ENCODE measurements around the gene NEK10. TPM values are rescaled to one million over a fixed set of nuclear protein-coding genes. Genes with fewer than 3 reads are reported as not detected.

Gene NEK10
- total RNA-seq, 1 experiment from 2014 or later: 0.66 TPM

DNA sequence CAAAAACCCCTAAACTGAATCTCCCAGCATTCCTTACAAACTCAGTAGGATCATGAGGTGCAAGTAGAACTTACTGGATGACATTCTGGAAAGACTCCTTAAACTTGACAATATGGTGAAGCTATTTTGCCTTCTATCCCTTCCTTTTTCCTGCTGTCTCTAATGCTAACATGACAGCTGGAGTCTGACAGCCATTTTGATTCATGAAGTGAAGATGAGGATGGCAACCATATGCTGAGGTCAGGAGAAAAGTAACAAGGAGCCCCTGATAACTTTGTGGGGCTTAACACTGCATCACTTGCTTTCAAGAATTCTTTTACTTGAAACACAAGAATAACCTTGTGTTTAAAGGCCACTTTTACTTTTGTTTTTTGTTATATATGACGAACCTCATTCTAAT lies 15.0 kb upstream of the NEK10 start:
- Mint-ChIP-seq H3K36me3 (ENCODE audit: insufficient read depth in 1 of 3, low read depth in 3 of 3) (peaks cover 24 to 52% (median 42%) of the 10 kb centered on the region in 3 experiments; a peak in 6 of 7 replicates), H3K27ac (peak overlapping the region in 1 of 3 experiments; percentile 35; a peak in 1 of 7 replicates), H3K4me3 (no peak overlapping the region), H3K27me3 (ENCODE audit: low read depth) (no peaks in the 10 kb centered on the region), H3K9me3 (no peaks in the 10 kb centered on the region), H3K4me1 (peaks cover 2 to 6% of the 10 kb centered on the region in 2 experiments; a peak in 2 of 4 replicates)
- Histone ChIP-seq H3K4me1 (ENCODE audit: insufficient read depth, low read length) (no peaks in the 10 kb centered on the region), H2BK12ac (ENCODE audit: insufficient read length, low read depth, low read length) (no peak overlapping the region), H3K4ac (ENCODE audit: low read depth, low read length) (no peak overlapping the region), H2BK5ac (ENCODE audit: insufficient read length, low read length) (no peak overlapping the region), H3K9me3 (ENCODE audit: control insufficient read depth, low read depth, low read length) (no peaks in the 10 kb centered on the region), H4K20me1 (ENCODE audit: control insufficient read depth, insufficient read depth, insufficient read length) (no peaks in the 10 kb centered on the region), H3T11ph (ENCODE audit: low read length) (no peak overlapping the region), H4K8ac (replicated peaks; ENCODE audit: insufficient read length, low read depth, low read length) (no peak overlapping the region), H3K18ac (ENCODE audit: insufficient read length, low read depth, low read length) (no peak overlapping the region), H3K23ac (ENCODE audit: insufficient read length, low read depth, low read length) (no peak overlapping the region), H4K91ac (ENCODE audit: insufficient read length, low read depth, low read length) (no peak overlapping the region), H3K27me3 (ENCODE audit: insufficient read depth, low read length) (no peaks in the 10 kb centered on the region), H3K4me2 (ENCODE audit: insufficient read depth, insufficient read length, low read length) (no peak overlapping the region), H2AFZ (ENCODE audit: low read length) (no peak overlapping the region), H2AK5ac (ENCODE audit: insufficient read length, low read length) (no peak overlapping the region), H3K27ac (ENCODE audit: insufficient read length, low read depth, low read length) (no peak overlapping the region), H3K56ac (ENCODE audit: insufficient read length, low read depth, low read length) (no peak overlapping the region), H2BK15ac (ENCODE audit: low read depth, low read length) (no peak overlapping the region), H2BK20ac (ENCODE audit: low read depth, low read length, poor library complexity, severe bottlenecking) (no peak overlapping the region), H3K79me2 (ENCODE audit: insufficient read depth, low read length) (no peaks in the 10 kb centered on the region), H3K79me1 (ENCODE audit: insufficient read depth, low read depth, low read length, poor library complexity, severe bottlenecking) (no peaks in the 10 kb centered on the region), H3K14ac (ENCODE audit: insufficient read depth, low read length) (no peak overlapping the region), H2BK120ac (ENCODE audit: low read depth, low read length, poor library complexity, severe bottlenecking) (no peak overlapping the region), H3K23me2 (ENCODE audit: insufficient read length, low read depth, low read length, poor library complexity, severe bottlenecking) (no peaks in the 10 kb centered on the region), H4K5ac (ENCODE audit: insufficient read length, low read depth, low read length) (no peak overlapping the region), H3K9ac (ENCODE audit: extremely low read depth, insufficient read length, low read length) (no peak overlapping the region)
- TF ChIP-seq, protein P1, sequence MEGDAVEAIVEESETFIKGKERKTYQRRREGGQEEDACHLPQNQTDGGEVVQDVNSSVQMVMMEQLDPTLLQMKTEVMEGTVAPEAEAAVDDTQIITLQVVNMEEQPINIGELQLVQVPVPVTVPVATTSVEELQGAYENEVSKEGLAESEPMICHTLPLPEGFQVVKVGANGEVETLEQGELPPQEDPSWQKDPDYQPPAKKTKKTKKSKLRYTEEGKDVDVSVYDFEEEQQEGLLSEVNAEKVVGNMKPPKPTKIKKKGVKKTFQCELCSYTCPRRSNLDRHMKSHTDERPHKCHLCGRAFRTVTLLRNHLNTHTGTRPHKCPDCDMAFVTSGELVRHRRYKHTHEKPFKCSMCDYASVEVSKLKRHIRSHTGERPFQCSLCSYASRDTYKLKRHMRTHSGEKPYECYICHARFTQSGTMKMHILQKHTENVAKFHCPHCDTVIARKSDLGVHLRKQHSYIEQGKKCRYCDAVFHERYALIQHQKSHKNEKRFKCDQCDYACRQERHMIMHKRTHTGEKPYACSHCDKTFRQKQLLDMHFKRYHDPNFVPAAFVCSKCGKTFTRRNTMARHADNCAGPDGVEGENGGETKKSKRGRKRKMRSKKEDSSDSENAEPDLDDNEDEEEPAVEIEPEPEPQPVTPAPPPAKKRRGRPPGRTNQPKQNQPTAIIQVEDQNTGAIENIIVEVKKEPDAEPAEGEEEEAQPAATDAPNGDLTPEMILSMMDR (conservative IDR thresholded peaks at IDR 0.05): no peak
- DNase-seq: no peak
- no CpG with 5 or more reads among the region's 1 CpG for WGBS (ENCODE audit: extremely low coverage, insufficient read length, low lambda C conversion rate)

Data from H9 (cell line).